CD4-positive, alpha-beta T cell treated with Interleukin-17A for 4 hours (primary cell): Measurements from ENCODE around the gene GABRE.

Source experiments
- DNase-seq: peaks from one replicate; pipeline ENCODE4 v3.0.0-alpha.2; 2020; ENCODE audit warnings: mixed read lengths

Gene GABRE

GRCh38 chrX:151974336-151975227 lies at the start of gene GABRE:
Gene GABRE, minus strand, starts transcription at chrX:151974676. Its CDS starts 51 bp downstream, at chrX:151974625.
- DNase-seq: no peak

- DNase-seq: no peak
These were observed 46.4 kb upstream of the GABRE start for GRCh38 chrX:152020888-152021287.

GRCh38 chrX:151999813-152000212 lies 25.3 kb upstream of the GABRE start:
- DNase-seq: no peak

- no peak for DNase-seq
These were observed 23.1 kb upstream of the GABRE start for GRCh38 chrX:151997539-151997938.

GRCh38 chrX:151996347-151996746 lies 21.9 kb upstream of the GABRE start:
- DNase-seq: no peak

GRCh38 chrX:151994476-151994875 lies 20.0 kb upstream of the GABRE start:
- DNase-seq: no peak

- DNase-seq: no peak
These were observed 14.3 kb upstream of the GABRE start for GRCh38 chrX:151988706-151989299.

- no peak for DNase-seq
These were observed 12.6 kb upstream of the GABRE start for GRCh38 chrX:151987108-151987507.

- DNase-seq: no peak
These were observed 11.5 kb upstream of the GABRE start for GRCh38 chrX:151985955-151986354.

GRCh38 chrX:151985531-151985930 lies 11.1 kb upstream of the GABRE start:
- DNase-seq: no peak

- DNase-seq: no peak
These were observed 10.4 kb upstream of the GABRE start for GRCh38 chrX:151984902-151985301.

GRCh38 chrX:151984328-151984727 lies 9.9 kb upstream of the GABRE start:
- no peak for DNase-seq

GRCh38 chrX:151983186-151983585 lies 8.7 kb upstream of the GABRE start:
- DNase-seq: no peak

GRCh38 chrX:151982222-151982621 lies 7.7 kb upstream of the GABRE start:
- no peak for DNase-seq

- no peak for DNase-seq
These were observed 6.7 kb upstream of the GABRE start for GRCh38 chrX:151981129-151981528.

- no peak for DNase-seq
These were observed 3.4 kb upstream of the GABRE start for GRCh38 chrX:151977923-151978322.

- DNase-seq: no peak
These were observed 2.5 kb upstream of the GABRE start for GRCh38 chrX:151977009-151977408.

- DNase-seq: no peak
These were observed 1.3 kb upstream of the GABRE start for GRCh38 chrX:151975736-151976275.

- DNase-seq: no peak
These were observed 735 bp upstream of the GABRE start for GRCh38 chrX:151975228-151975593.

- no peak for DNase-seq
These were observed 583 bp downstream of the GABRE start for GRCh38 chrX:151973851-151974335.

- DNase-seq: no peak
These were observed 1.3 kb downstream of the GABRE start for GRCh38 chrX:151973060-151973661.

GRCh38 chrX:151970661-151971060 lies 3.8 kb downstream of the GABRE start:
- no peak for DNase-seq

- DNase-seq: no peak
These were observed 4.4 kb downstream of the GABRE start for GRCh38 chrX:151970027-151970426.

GRCh38 chrX:151966236-151966635 lies 8.2 kb downstream of the GABRE start:
- no peak for DNase-seq
